Measurements from ENCODE around the gene NCKAP5L. TPM values are rescaled to one million over a fixed set of nuclear protein-coding genes. Genes with fewer than 3 reads are reported as not detected.
A peak's percentile ranks its signal among the peaks of the same experiment; 100 is the strongest.
"Not testable (repeated sequence)": the region's sequence is repeated elsewhere in the genome, so short reads cannot be mapped to it uniquely, and the experiment has no call there.

Gene NCKAP5L
- total and polyA plus RNA-seq, 2 donors (not counting 1 experiment from before 2014, with no cell fraction given): 3.9 to 14.2 TPM

GRCh38 chr12:49873361-49873934 is 45.2 kb upstream of the NCKAP5L start:
- no peak for TF ChIP-seq CTCF (conservative IDR thresholded peaks at IDR 0.05 in 1 of 2, IDR thresholded peaks at IDR 0.05 in 1 of 2; ENCODE audit: low read depth in 1 of 2, low read length in 2 of 2)
- no peak for TF ChIP-seq EZH2 (IDR thresholded peaks at IDR 0.05; ENCODE audit: low read length, missing control alignments)
- no peak overlapping the region for H3K4me2 ChIP-seq (ENCODE audit: extremely low read depth, insufficient read depth, low read length)
- H3K9me3 ChIP-seq (ENCODE audit: control insufficient read depth, insufficient read depth, low read depth, low read length): no peaks in the 10 kb centered on the region
- no peaks in the 10 kb centered on the region for H4K20me1 ChIP-seq (ENCODE audit: control insufficient read depth, extremely low read depth, insufficient read depth, low read length)
- no peaks in the 10 kb centered on the region for H3K36me3 ChIP-seq (ENCODE audit: control insufficient read depth, insufficient read depth, low read length)
- no peak overlapping the region for H3K4me3 ChIP-seq (replicated peaks in 1 of 4; ENCODE audit: control extremely low read depth in 1 of 4, insufficient read depth in 1 of 4, low read depth in 3 of 4, low read length in 4 of 4)
- H3K9ac ChIP-seq (ENCODE audit: insufficient read depth, low read length): no peak overlapping the region
- peaks cover 10% of the 10 kb centered on the region for H3K4me1 ChIP-seq (ENCODE audit: control insufficient read depth, extremely low read depth, insufficient read depth, low read length)
- H3K27ac ChIP-seq (ENCODE audit: insufficient read depth, low read length): no peak overlapping the region
- peak; percentile 73 to 79 for DNase-seq (ENCODE audit: low read depth in 2 of 2)
- H3K79me2 ChIP-seq (ENCODE audit: control insufficient read depth, insufficient read depth, low read length): no peaks in the 10 kb centered on the region
- peaks cover 3% of the 10 kb centered on the region for H3K27me3 ChIP-seq (ENCODE audit: control insufficient read depth, insufficient read depth, low read length)
- H2AFZ ChIP-seq (ENCODE audit: low read length): no peak overlapping the region

- Histone ChIP-seq H3K27me3 (ENCODE audit: control insufficient read depth, insufficient read depth, low read length) (peaks cover 5% of the 10 kb centered on the region), H3K4me2 (ENCODE audit: extremely low read depth, insufficient read depth, low read length) (no peak overlapping the region), H3K27ac (ENCODE audit: insufficient read depth, low read length) (no peak overlapping the region), H3K9me3 (ENCODE audit: control insufficient read depth, insufficient read depth, low read depth, low read length) (no peaks in the 10 kb centered on the region), H3K79me2 (ENCODE audit: control insufficient read depth, insufficient read depth, low read length) (no peaks in the 10 kb centered on the region), H3K9ac (ENCODE audit: insufficient read depth, low read length) (no peak overlapping the region), H4K20me1 (ENCODE audit: control insufficient read depth, extremely low read depth, insufficient read depth, low read length) (no peaks in the 10 kb centered on the region), H3K4me1 (ENCODE audit: control insufficient read depth, extremely low read depth, insufficient read depth, low read length) (peaks cover 15% of the 10 kb centered on the region), H3K36me3 (ENCODE audit: control insufficient read depth, insufficient read depth, low read length) (no peaks in the 10 kb centered on the region), H2AFZ (ENCODE audit: low read length) (no peak overlapping the region), H3K4me3 (replicated peaks in 1 of 4; ENCODE audit: control extremely low read depth in 1 of 4, insufficient read depth in 1 of 4, low read depth in 3 of 4, low read length in 4 of 4) (no peak overlapping the region)
- TF ChIP-seq CTCF (conservative IDR thresholded peaks at IDR 0.05 in 1 of 2, IDR thresholded peaks at IDR 0.05 in 1 of 2; ENCODE audit: low read depth in 1 of 2, low read length in 2 of 2) (no peak), EZH2 (IDR thresholded peaks at IDR 0.05; ENCODE audit: low read length, missing control alignments) (no peak)
- peak; percentile 22 to 60 for DNase-seq (ENCODE audit: low read depth in 2 of 2)
Observed at GRCh38 chr12:49872781-49873181, 44.6 kb upstream of the NCKAP5L start.

GRCh38 chr12:49872381-49872780 is 44.2 kb upstream of the NCKAP5L start:
- no peak overlapping the region for H3K9ac ChIP-seq (ENCODE audit: insufficient read depth, low read length)
- H3K4me1 ChIP-seq (ENCODE audit: control insufficient read depth, extremely low read depth, insufficient read depth, low read length): peaks cover 17% of the 10 kb centered on the region
- no peak overlapping the region for H3K4me2 ChIP-seq (ENCODE audit: extremely low read depth, insufficient read depth, low read length)
- H4K20me1 ChIP-seq (ENCODE audit: control insufficient read depth, extremely low read depth, insufficient read depth, low read length): no peaks in the 10 kb centered on the region
- H3K79me2 ChIP-seq (ENCODE audit: control insufficient read depth, insufficient read depth, low read length): no peaks in the 10 kb centered on the region
- no peaks in the 10 kb centered on the region for H3K36me3 ChIP-seq (ENCODE audit: control insufficient read depth, insufficient read depth, low read length)
- H3K27me3 ChIP-seq (ENCODE audit: control insufficient read depth, insufficient read depth, low read length): peaks cover 8% of the 10 kb centered on the region
- H2AFZ ChIP-seq (ENCODE audit: low read length): no peak overlapping the region
- TF ChIP-seq CTCF (conservative IDR thresholded peaks at IDR 0.05 in 1 of 2, IDR thresholded peaks at IDR 0.05 in 1 of 2; ENCODE audit: low read depth in 1 of 2, low read length in 2 of 2) (no peak), EZH2 (IDR thresholded peaks at IDR 0.05; ENCODE audit: low read length, missing control alignments) (no peak)
- no peaks in the 10 kb centered on the region for H3K9me3 ChIP-seq (ENCODE audit: control insufficient read depth, insufficient read depth, low read depth, low read length)
- no peak for DNase-seq (ENCODE audit: low read depth in 2 of 2)
- H3K27ac ChIP-seq (ENCODE audit: insufficient read depth, low read length): no peak overlapping the region
- no peak overlapping the region for H3K4me3 ChIP-seq (replicated peaks in 1 of 4; ENCODE audit: control extremely low read depth in 1 of 4, insufficient read depth in 1 of 4, low read depth in 3 of 4, low read length in 4 of 4)

- not testable (repeated sequence) for H4K20me1 ChIP-seq (ENCODE audit: control insufficient read depth, extremely low read depth, insufficient read depth, low read length); H3K9me3 ChIP-seq (ENCODE audit: control insufficient read depth, insufficient read depth, low read depth, low read length); H3K27ac ChIP-seq (ENCODE audit: insufficient read depth, low read length); H3K4me2 ChIP-seq (ENCODE audit: extremely low read depth, insufficient read depth, low read length); H3K4me3 ChIP-seq (replicated peaks in 1 of 4; ENCODE audit: control extremely low read depth in 1 of 4, insufficient read depth in 1 of 4, low read depth in 3 of 4, low read length in 4 of 4); H3K9ac ChIP-seq (ENCODE audit: insufficient read depth, low read length); H3K36me3 ChIP-seq (ENCODE audit: control insufficient read depth, insufficient read depth, low read length); H3K79me2 ChIP-seq (ENCODE audit: control insufficient read depth, insufficient read depth, low read length); H3K27me3 ChIP-seq (ENCODE audit: control insufficient read depth, insufficient read depth, low read length); H2AFZ ChIP-seq (ENCODE audit: low read length)
- peaks cover 18% of the 10 kb centered on the region for H3K4me1 ChIP-seq (ENCODE audit: control insufficient read depth, extremely low read depth, insufficient read depth, low read length)
- peak in 1 of 2 donors; percentile 40 for DNase-seq (ENCODE audit: low read depth in 2 of 2)
Observed at GRCh38 chr12:49871811-49872251, 43.6 kb upstream of the NCKAP5L start.

Data from fibroblast of lung (primary cell).